NCI-H146 treated with DMSO at 0.1 percent for 48 hours (cell line): ENCODE results near the gene SLC9B1.

ENCODE experiments used
- DNase-seq: peaks from one replicate; lab custom pipeline; 2025; ENCODE audit not compliant: unreplicated experiment; lab: John Stamatoyannopoulos, UW

SLC9B1 gene

GRCh38 chr4:103019308-103020124 is at the start of gene SLC9B1:
SLC9B1 (minus strand) TSS chr4:103019705; CDS start chr4:102991711, 27,994 bp downstream.
- peak; percentile 34 for DNase-seq

GRCh38 chr4:103067841-103068547 is 48.5 kb upstream of the SLC9B1 start:
- DNase-seq, result no peak

GRCh38 chr4:103060453-103061148 is 41.1 kb upstream of the SLC9B1 start:
- DNase-seq, result no peak

- DNase-seq, result no peak
Measured at GRCh38 chr4:103054030-103054429, 34.5 kb upstream of the SLC9B1 start.

- DNase-seq, result no peak
Measured at GRCh38 chr4:103052779-103053178, 33.3 kb upstream of the SLC9B1 start.

- DNase-seq, result no peak
Measured at GRCh38 chr4:103052145-103052544, 32.6 kb upstream of the SLC9B1 start.

- no peak for DNase-seq
Measured at GRCh38 chr4:103050736-103051436, 31.4 kb upstream of the SLC9B1 start.

GRCh38 chr4:103046416-103047290 is 27.1 kb upstream of the SLC9B1 start:
- DNase-seq, result no peak

- no peak for DNase-seq
Measured at GRCh38 chr4:103044183-103044582, 24.7 kb upstream of the SLC9B1 start.

- DNase-seq, result no peak
Measured at GRCh38 chr4:103036169-103036568, 16.7 kb upstream of the SLC9B1 start.

GRCh38 chr4:103032574-103032973 is 13.1 kb upstream of the SLC9B1 start:
- DNase-seq, result no peak

GRCh38 chr4:103030791-103031190 is 11.3 kb upstream of the SLC9B1 start:
- no peak for DNase-seq

- DNase-seq, result no peak
Measured at GRCh38 chr4:103029300-103029699, 9.8 kb upstream of the SLC9B1 start.

- DNase-seq, result no peak
Measured at GRCh38 chr4:103026868-103027267, 7.4 kb upstream of the SLC9B1 start.

GRCh38 chr4:103024996-103025395 is 5.5 kb upstream of the SLC9B1 start:
- DNase-seq, result no peak

GRCh38 chr4:103021120-103021519 is 1.6 kb upstream of the SLC9B1 start:
- no peak for DNase-seq

GRCh38 chr4:103018391-103019307 is 856 bp downstream of the SLC9B1 start:
- DNase-seq, result no peak

GRCh38 chr4:103012551-103012950 is 7.0 kb downstream of the SLC9B1 start:
- DNase-seq, result no peak

- DNase-seq, result no peak
Measured at GRCh38 chr4:103012060-103012459, 7.4 kb downstream of the SLC9B1 start.
